Left ventricle myocardium inferior (tissue), 1 donor: ENCODE data around the gene FRAS1. TPM values are rescaled to one million over a fixed set of nuclear protein-coding genes. Genes with fewer than 3 reads are reported as not detected.

Source experiments
- DNase-seq: peaks from one replicate; pipeline ENCODE4 v3.0.0-alpha.2; 2020
- H3K27ac ChIP-seq: fragments of 200-600 bp; replicated peaks from 2 replicates; pipeline ENCODE4 v1.8.0; 2021
- H3K27me3 ChIP-seq: fragments of 200-600 bp; 2 replicates; pipeline ENCODE4 v1.8.0; 2021; ENCODE audit warnings: low read depth
- H3K36me3 ChIP-seq: fragments of 200-600 bp; 2 replicates; pipeline ENCODE4 v1.8.0; 2021
- H3K4me1 ChIP-seq: fragments of 200-600 bp; 2 replicates; pipeline ENCODE4 v1.8.0; 2021
- H3K4me3 ChIP-seq: fragments of 200-600 bp; 2 replicates; pipeline ENCODE4 v1.8.0; 2021; ENCODE audit warnings: mild to moderate bottlenecking, moderate library complexity
- H3K9me3 ChIP-seq: fragments of 200-600 bp; replicated peaks from 2 replicates; pipeline ENCODE4 v1.8.0; 2021
- CTCF ChIP-seq: fragments of 200-600 bp; IDR thresholded peaks from 2 replicates; pipeline ENCODE4 v1.8.0; 2021; ENCODE audit warnings: antibody characterized with exemption, mild to moderate bottlenecking, borderline replicate concordance
- intact Hi-C: fragments of 100-400 bp; cut with micrococcal nuclease; formaldehyde crosslinking; loops from one replicate; pipeline ENCODE4 v1.11.0; 2022
- total RNA-seq: library from RNA; stranded (reverse); fragmentation: NEBNext Ultra II Directional; extraction: Animal tissue kit (Norgen Biotek cat#: 25700); gene quantifications from one replicate; pipeline ENCODE4 v1.2.1, GENCODE V29; 2021
- donor health status: DM: no; HTN: yes; CAD: no; lungs with severe emphysema.

FRAS1 gene
- total RNA-seq, 1 donor from 2014 or later, result 1.4 TPM

DNA sequence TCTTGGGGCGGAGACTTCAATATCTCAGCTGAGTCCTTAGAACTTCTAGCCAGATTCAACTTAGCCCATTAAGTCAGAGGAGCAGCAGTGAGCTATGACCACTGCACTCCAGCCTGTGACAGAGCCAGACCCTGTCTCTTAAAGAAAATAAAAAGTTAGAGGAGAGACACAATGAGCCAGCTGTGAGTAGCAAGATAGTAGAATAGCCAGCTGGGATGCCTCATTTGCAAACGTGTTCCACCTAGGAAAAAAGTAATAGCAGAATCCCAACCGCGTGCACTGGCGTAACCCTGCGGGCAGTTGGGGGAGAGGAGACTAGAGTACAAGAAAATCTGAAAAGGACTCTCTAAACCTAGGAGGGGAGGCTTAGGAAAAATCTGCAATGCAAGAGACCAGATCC is 361.3 kb downstream of the FRAS1 start:
- DNase-seq, result no peak
- no peaks in the 10 kb centered on the region for H3K27me3 ChIP-seq
- no peaks in the 10 kb centered on the region for H3K9me3 ChIP-seq
- H3K36me3 ChIP-seq, result no peaks in the 10 kb centered on the region
- H3K4me3 ChIP-seq, result no peak overlapping the region
- no peak for TF ChIP-seq CTCF
- intact Hi-C loops, result no loop called here
- peaks cover 9% of the 10 kb centered on the region for H3K4me1 ChIP-seq
- H3K27ac ChIP-seq, result no peak overlapping the region

DNA sequence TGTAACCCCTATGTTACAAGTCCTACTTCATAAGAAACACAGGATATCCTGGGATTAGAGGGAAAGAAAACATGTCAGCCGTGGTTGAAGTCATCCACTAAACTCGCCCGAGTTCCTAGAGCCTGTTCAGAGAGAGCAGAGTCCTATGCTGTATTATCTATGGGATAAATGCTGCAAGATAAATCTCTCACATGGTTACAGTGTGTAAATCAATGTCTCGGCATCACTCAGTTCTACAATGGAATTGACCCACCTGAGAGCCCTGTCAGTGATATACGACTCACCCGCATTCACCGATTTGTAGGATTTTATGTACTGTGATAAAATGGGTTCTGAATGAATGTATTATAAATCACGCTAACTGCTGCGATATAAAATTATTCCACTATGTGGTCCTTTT is 366.7 kb downstream of the FRAS1 start:
- no peaks in the 10 kb centered on the region for H3K9me3 ChIP-seq
- DNase-seq, result no peak
- intact Hi-C loops, result no loop called here
- H3K27ac ChIP-seq, result no peak overlapping the region
- no peak for TF ChIP-seq CTCF
- no peaks in the 10 kb centered on the region for H3K4me1 ChIP-seq
- H3K4me3 ChIP-seq, result no peak overlapping the region
- H3K27me3 ChIP-seq, result no peaks in the 10 kb centered on the region
- H3K36me3 ChIP-seq, result no peaks in the 10 kb centered on the region

DNA sequence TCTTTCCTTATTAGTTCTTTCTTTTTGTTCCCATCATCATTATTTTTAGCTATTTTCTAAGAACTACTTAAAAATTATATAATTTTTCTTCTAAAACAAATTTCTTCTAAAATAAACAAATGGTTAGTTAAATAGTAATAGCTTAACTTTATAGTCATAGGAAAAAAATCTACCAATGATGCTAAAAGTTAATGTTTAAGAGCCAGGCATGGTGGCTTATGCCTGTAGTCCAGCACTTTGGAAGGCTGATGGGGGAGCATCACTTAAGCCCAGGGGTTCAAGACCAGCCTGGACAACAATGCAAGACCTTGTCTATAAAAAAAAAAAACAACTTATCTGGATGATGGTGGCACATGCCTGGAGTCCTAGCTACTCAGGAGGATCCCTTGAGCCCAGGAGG is 367.3 kb downstream of the FRAS1 start:
- Histone ChIP-seq H3K9me3 (no peaks in the 10 kb centered on the region), H3K4me3 (no peak overlapping the region), H3K4me1 (no peaks in the 10 kb centered on the region), H3K27me3 (no peaks in the 10 kb centered on the region), H3K36me3 (no peaks in the 10 kb centered on the region), H3K27ac (no peak overlapping the region)
- DNase-seq, result no peak
- intact Hi-C loops, result no loop called here
- no peak for TF ChIP-seq CTCF

- Histone ChIP-seq H3K27me3 (no peaks in the 10 kb centered on the region), H3K4me1 (no peaks in the 10 kb centered on the region), H3K9me3 (no peaks in the 10 kb centered on the region), H3K36me3 (no peaks in the 10 kb centered on the region), H3K4me3 (no peak overlapping the region), H3K27ac (no peak overlapping the region)
- intact Hi-C loops, result no loop called here
- DNase-seq, result no peak
- TF ChIP-seq CTCF, result no peak
These were observed 369.8 kb downstream of the FRAS1 start for GRCh38 chr4:78426972-78427371.

- intact Hi-C loops, result no loop called here
- H3K36me3 ChIP-seq, result no peaks in the 10 kb centered on the region
- no peak overlapping the region for H3K27ac ChIP-seq
- H3K9me3 ChIP-seq, result no peaks in the 10 kb centered on the region
- no peak for TF ChIP-seq CTCF
- no peaks in the 10 kb centered on the region for H3K4me1 ChIP-seq
- no peak for DNase-seq
- H3K4me3 ChIP-seq, result no peak overlapping the region
- H3K27me3 ChIP-seq, result no peaks in the 10 kb centered on the region
These were observed 371.9 kb downstream of the FRAS1 start for GRCh38 chr4:78428996-78429395.

GRCh38 chr4:78432896-78433295 is 375.8 kb downstream of the FRAS1 start:
- Histone ChIP-seq H3K4me1 (no peaks in the 10 kb centered on the region), H3K27me3 (no peaks in the 10 kb centered on the region), H3K9me3 (no peaks in the 10 kb centered on the region), H3K4me3 (no peak overlapping the region), H3K36me3 (no peaks in the 10 kb centered on the region), H3K27ac (no peak overlapping the region)
- intact Hi-C loops, result no loop called here
- no peak for TF ChIP-seq CTCF
- DNase-seq, result no peak
